ENCODE measurements around the gene ME3. TPM values are rescaled to one million over a fixed set of nuclear protein-coding genes. Genes with fewer than 3 reads are reported as not detected.

ME3 gene
- total RNA-seq: 9.6 and 36.1 TPM in 2 replicates

GRCh38 chr11:86672007-86672621, at the start of gene ME3:
Gene ME3 (minus strand): TSS chr11:86672616.

Other genes starting within 250 kb of the ME3 start
- gene PRSS23, start 127.9 kb upstream of the ME3 start, total RNA-seq: 10.1 and 180 TPM in 2 replicates